Fibroblast of the aortic adventitia (primary cell): Measurements from ENCODE around the gene ZNRF1. TPM values are rescaled to one million over a fixed set of nuclear protein-coding genes. Genes with fewer than 3 reads are reported as not detected.

Experiments used
- DNase-seq: peaks from one replicate; pipeline ENCODE4 v3.0.0-alpha.2; 2010; ENCODE audit warnings: low read depth
- H3K4me3 ChIP-seq: 2 replicates; pipeline ENCODE4 v1.5.1; 2011; ENCODE audit warnings: low read depth, mild to moderate bottlenecking, control low read depth, low read length, moderate library complexity
- total RNA-seq: library from RNA; depleted of rRNA; stranded (reverse); fragments of >200 nt; gene quantifications from 2 replicates; pipeline ENCODE4 v1.2.3, GENCODE V29; 2012; ENCODE audit warnings: low replicate concordance
- TF ChIP-seq, protein P1 (sequence below): IDR thresholded peaks from 2 replicates; pipeline ENCODE4 v1.5.1; 2011; ENCODE audit warnings: mild to moderate bottlenecking, low read length, control low read depth, inconsistent platforms; ENCODE audit not compliant: insufficient read depth

Gene ZNRF1
- total RNA-seq, 1 donor = 14.5 TPM

DNA sequence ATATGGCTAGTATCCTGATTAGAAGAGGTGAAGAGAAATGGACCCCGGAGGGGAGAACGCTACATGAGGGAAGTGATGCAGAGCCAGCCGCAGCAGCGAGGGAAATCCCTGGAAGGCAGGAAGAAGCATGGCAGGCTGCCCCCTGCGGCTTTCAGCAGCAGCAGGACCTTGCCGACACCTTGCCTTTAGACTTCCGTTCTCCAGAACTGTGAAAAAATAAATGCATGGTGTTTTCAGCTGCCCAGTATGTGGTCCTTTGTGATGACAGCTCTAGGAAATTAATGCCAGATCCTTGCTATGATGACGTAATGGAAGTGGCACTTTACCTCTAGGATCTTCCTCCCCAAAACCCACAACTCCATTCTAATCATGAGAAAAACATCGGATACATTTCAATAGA is 139.8 kb downstream of the ZNRF1 start:
- TF ChIP-seq, protein P1, sequence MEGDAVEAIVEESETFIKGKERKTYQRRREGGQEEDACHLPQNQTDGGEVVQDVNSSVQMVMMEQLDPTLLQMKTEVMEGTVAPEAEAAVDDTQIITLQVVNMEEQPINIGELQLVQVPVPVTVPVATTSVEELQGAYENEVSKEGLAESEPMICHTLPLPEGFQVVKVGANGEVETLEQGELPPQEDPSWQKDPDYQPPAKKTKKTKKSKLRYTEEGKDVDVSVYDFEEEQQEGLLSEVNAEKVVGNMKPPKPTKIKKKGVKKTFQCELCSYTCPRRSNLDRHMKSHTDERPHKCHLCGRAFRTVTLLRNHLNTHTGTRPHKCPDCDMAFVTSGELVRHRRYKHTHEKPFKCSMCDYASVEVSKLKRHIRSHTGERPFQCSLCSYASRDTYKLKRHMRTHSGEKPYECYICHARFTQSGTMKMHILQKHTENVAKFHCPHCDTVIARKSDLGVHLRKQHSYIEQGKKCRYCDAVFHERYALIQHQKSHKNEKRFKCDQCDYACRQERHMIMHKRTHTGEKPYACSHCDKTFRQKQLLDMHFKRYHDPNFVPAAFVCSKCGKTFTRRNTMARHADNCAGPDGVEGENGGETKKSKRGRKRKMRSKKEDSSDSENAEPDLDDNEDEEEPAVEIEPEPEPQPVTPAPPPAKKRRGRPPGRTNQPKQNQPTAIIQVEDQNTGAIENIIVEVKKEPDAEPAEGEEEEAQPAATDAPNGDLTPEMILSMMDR = no peak
- no peak overlapping the region for H3K4me3 ChIP-seq
- no peak for DNase-seq

DNA sequence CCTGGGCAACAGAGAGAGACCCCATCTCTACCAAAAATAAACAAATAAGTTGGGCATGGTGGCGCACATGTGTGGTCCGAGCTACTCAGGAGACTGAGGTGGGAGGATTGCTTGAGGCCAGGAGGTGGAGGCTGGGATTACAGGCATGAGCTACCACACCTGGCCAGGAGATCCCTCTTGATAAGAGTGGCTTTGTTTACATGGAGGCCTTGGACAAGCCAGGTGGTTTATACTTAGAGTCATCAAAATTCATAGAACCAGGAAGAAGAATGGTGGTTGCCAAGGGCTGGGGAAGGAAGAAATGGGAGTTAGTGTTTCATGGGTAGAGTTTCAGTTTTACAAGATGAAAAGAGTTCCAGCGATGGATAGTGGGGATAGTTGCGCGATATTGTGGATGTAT is 140.7 kb downstream of the ZNRF1 start:
- H3K4me3 ChIP-seq = no peak overlapping the region
- no peak for DNase-seq
- TF ChIP-seq, protein P1 = no peak

DNA sequence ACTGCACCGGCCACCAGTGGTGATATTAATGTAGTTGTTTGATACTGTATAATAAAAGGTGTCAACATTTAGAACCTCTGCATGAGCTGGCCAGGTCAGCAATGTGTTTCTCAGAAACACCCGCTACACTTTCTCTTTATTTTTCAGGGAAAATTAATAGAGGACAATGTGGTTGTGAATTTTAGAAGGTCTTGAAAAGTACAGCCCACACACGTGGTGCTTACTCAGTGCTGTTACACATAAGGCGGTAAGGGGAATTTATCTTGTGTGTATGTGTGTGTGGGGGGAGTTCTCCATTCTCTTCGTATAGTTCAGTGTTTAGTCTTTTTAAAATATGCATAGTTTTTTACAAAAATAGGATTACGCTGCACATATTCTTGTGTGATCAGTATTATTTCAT is 145.1 kb downstream of the ZNRF1 start:
- TF ChIP-seq, protein P1 = no peak
- H3K4me3 ChIP-seq = no peak overlapping the region
- no peak for DNase-seq

DNA sequence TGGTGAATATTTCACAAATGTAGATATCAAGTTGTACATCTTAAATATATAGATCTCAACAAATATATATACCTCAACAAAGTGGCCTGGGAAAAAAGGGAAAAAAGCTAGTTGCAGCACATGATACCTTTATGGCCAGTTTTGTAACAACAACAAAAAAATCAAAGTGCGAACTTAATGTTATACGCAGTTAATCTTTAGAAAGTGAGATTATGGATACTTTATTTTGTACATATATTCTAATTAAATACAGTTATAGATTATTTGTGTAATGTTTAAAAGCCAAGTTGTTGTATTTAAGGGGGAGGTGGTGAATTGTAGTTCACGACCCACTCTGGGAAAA is 149.1 kb downstream of the ZNRF1 start:
- TF ChIP-seq, protein P1 = no peak
- no peak for DNase-seq
- peak overlapping the region; percentile 36 for H3K4me3 ChIP-seq

DNA sequence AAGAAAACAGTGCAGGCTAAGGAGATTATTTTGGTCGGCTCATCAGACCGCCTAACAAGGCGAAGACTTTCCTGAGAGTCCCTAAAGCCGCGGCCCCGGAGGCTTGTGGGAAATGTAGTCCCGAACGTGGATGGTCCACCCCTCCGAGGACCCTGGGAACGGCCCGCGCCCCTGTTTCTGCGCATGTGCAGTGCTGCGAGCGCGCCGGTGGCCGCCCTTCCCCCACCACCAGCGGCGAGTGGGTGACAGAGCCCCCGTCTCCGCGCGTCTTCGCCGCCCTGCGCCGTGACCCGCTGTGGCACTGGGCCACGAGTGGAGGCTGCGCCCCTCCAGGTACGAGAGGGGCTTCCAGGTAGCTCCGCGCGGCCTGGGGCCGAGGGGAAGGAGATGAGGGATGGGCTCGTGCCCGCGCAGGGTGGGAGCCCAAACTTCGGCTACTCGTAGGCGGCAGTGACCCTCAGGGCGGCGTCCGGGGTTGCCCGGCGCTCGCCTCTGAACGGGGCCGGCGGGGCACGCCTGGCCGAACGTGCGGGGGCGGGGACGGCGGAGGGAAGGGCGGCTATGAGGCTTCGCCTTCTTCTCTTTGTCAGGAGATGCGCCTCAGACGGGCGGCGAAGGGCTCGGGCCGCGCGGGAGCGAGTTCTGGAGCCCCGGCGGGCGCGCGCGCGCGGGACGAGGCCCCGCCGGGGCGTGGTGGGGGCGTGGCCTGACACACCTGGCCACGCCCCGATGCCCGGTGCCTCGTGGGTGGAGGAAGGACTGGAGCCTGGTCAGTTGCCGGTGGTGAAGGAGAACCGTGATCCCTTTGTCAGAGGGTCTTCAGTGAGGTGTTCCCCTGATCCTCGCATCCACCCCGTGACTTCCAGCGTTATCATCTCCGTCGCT is 149.7 kb downstream of the ZNRF1 start, which contains the start of gene ZFP1:
ZFP1 (plus strand) TSS at position 214 of the 885 bp plus-strand sequence. CDS start 4,428 bp downstream, outside the sequence.
- TF ChIP-seq, protein P1 = no peak
- peak; percentile 92 for DNase-seq
- H3K4me3 ChIP-seq = peak within 1 kb of the TSS; percentile 97

DNA sequence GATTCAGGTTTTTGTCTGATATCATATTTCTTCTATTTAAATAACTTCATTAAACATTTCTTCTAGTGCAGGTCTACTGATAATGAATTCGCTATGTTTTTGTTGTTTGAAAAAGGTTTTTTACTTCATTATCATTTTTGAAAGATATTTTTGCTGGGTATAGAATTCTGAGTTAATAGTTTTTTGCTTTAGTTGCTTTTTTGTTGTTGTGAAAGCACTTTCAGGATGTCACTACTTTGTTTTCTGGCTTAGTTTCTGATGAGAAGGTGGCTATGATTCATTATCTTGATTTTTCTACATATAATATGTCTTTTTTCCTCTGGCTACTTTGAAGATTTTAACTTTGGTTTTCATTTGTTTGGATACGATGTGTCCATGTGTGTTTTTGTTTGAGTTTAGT is 153.0 kb downstream of the ZNRF1 start:
- no peak overlapping the region for H3K4me3 ChIP-seq
- DNase-seq = no peak
- TF ChIP-seq, protein P1 = no peak
